ENCODE results near the gene PLPP4. TPM values are rescaled to one million over a fixed set of nuclear protein-coding genes. Genes with fewer than 3 reads are reported as not detected.
A peak's percentile ranks its signal among the peaks of the same experiment; 100 is the strongest.

The PLPP4 gene
- total and polyA plus RNA-seq, 2 experiments from 2014 or later: 0.74 to 1.0 TPM

DNA sequence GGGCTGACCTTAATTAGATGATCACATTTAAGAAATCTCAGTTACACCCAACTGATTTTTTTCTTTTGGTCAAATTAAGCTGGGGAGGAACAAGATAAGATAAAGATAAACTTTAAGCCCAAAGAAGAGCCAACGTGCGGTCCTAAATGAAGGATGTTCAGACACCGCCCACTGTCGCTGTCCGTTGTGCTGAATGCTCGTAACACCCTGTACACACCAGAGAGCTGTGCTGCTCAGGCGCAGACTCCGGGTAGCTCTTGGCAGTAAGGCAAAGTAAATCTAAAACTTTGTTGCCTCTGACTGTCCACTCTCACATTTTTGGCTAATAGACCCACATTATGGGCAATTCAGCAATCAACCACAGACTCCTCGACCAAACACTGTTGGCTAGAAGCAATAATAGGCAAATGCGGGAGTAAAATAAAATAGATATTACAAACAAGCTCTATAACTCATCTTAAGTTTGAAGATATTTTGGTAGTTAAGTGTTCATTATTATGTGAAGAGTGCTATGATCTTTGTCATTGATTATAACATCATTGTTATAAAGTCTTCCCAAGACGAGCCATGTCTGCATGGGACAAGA is 57.1 kb downstream of the PLPP4 start:
- H3K36me3 ChIP-seq: no peaks in the 10 kb centered on the region
- no peaks in the 10 kb centered on the region for H3K9me3 ChIP-seq (ENCODE audit: low read depth)
- TF ChIP-seq, protein P1, sequence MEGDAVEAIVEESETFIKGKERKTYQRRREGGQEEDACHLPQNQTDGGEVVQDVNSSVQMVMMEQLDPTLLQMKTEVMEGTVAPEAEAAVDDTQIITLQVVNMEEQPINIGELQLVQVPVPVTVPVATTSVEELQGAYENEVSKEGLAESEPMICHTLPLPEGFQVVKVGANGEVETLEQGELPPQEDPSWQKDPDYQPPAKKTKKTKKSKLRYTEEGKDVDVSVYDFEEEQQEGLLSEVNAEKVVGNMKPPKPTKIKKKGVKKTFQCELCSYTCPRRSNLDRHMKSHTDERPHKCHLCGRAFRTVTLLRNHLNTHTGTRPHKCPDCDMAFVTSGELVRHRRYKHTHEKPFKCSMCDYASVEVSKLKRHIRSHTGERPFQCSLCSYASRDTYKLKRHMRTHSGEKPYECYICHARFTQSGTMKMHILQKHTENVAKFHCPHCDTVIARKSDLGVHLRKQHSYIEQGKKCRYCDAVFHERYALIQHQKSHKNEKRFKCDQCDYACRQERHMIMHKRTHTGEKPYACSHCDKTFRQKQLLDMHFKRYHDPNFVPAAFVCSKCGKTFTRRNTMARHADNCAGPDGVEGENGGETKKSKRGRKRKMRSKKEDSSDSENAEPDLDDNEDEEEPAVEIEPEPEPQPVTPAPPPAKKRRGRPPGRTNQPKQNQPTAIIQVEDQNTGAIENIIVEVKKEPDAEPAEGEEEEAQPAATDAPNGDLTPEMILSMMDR (IDR thresholded peaks at IDR 0.05; ENCODE audit: low read depth, low read length): no peak
- H3K27ac ChIP-seq: no peak overlapping the region
- H3K4me1 ChIP-seq (ENCODE audit: low read depth): no peaks in the 10 kb centered on the region
- peak; percentile 44 to 86 for DNase-seq (ENCODE audit: low read depth in 1 of 2, low spot score in 1 of 2)
- H3K27me3 ChIP-seq: no peaks in the 10 kb centered on the region
- no peak overlapping the region for H3K4me3 ChIP-seq

DNA sequence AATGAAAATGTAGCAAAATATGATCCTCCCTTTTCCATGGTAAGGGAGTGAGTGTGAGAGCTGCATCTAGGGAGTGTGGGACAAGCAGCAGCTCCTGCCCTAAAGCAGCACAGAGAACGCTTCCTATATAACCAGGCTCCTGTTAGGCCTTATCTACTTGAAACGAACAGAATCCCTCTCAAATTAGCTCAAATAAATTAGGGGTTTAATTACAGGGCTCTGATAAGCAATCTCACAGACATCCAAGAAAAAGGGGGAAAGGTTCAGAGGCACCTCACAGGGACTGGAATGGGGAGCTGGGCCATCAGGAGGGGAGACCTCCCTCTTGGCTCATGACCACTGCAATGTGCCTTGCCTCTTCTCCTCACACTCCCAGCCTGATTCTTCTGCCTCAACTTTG is 57.9 kb downstream of the PLPP4 start:
- TF ChIP-seq, protein P1 (IDR thresholded peaks at IDR 0.05; ENCODE audit: low read depth, low read length): no peak
- Histone ChIP-seq H3K4me3 (no peak overlapping the region), H3K9me3 (ENCODE audit: low read depth) (no peaks in the 10 kb centered on the region), H3K4me1 (ENCODE audit: low read depth) (no peaks in the 10 kb centered on the region), H3K36me3 (no peaks in the 10 kb centered on the region), H3K27ac (no peak overlapping the region), H3K27me3 (no peaks in the 10 kb centered on the region)
- no peak for DNase-seq (ENCODE audit: low read depth in 1 of 2, low spot score in 1 of 2)

DNA sequence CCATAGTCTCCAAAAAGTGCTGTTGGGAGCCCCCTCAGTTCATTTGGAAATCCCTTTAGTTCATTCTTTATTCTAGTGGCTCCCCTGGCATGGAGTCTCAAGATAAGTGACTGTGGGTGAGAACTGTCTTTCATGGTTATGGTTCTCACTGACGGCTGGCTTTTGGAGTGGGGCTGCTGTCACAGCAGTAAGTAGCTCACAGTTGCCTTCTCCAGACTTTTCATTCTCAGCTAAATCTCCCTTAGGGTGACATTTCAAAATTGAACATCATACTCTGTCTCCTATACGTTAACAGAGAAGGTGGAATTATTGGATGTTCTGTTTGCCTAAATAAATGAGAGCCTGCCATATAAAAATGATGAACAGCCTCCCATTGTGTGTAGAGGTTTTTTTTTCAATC is 58.7 kb downstream of the PLPP4 start:
- TF ChIP-seq, protein P1 (IDR thresholded peaks at IDR 0.05; ENCODE audit: low read depth, low read length): no peak
- no peak overlapping the region for H3K4me3 ChIP-seq

DNA sequence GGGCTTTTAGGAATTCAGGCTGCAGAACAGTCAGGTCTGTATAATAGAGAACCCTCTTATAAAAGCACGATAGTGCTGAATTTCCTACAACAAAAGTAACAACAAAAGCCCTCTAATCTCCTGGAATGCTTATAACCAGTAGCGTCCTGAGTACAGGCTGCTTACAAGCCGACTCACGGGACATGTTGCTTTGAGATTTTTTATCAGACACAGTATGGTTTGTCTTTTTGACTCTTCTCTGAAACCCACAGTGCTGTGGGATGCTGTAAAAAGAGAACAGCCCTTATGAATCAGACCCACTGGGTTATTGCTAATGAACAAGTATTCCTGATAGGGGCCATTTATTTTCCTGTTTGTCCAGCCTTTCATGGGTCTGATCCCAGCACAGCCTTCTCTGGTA is 59.4 kb downstream of the PLPP4 start:
- no peaks in the 10 kb centered on the region for H3K36me3 ChIP-seq
- TF ChIP-seq, protein P1 (IDR thresholded peaks at IDR 0.05; ENCODE audit: low read depth, low read length): no peak
- no peaks in the 10 kb centered on the region for H3K4me1 ChIP-seq (ENCODE audit: low read depth)
- DNase-seq (ENCODE audit: low read depth in 1 of 2, low spot score in 1 of 2): no peak
- no peak overlapping the region for H3K4me3 ChIP-seq
- no peaks in the 10 kb centered on the region for H3K9me3 ChIP-seq (ENCODE audit: low read depth)
- no peaks in the 10 kb centered on the region for H3K27me3 ChIP-seq
- H3K27ac ChIP-seq: no peak overlapping the region

More for the DNA sequence above, 58.7 kb downstream of the PLPP4 start:
- Histone ChIP-seq H3K36me3 (no peaks in the 10 kb centered on the region), H3K9me3 (ENCODE audit: low read depth) (no peaks in the 10 kb centered on the region), H3K27me3 (no peaks in the 10 kb centered on the region), H3K27ac (no peak overlapping the region), H3K4me1 (ENCODE audit: low read depth) (no peaks in the 10 kb centered on the region)
- no peak for DNase-seq (ENCODE audit: low read depth in 1 of 2, low spot score in 1 of 2)

DNA sequence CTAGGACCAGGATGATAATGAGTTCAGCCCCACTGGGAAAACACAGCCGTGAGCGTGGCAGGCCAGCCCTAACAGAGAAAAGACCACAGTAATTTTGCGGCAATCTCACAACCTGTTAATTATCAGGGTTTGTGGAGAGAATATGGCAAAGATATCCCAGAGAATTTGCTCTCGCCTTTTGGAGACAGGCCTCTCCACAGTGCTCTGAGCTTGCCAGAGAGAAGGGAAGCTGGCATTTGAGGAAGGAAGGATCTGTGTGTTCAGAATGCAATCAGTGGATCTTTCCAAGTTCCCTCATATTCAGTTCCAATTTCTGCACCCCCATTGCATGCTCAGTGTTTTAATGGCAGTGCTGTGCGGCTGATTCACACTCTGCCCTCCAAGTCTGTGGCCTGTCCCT is 60.2 kb downstream of the PLPP4 start:
- Histone ChIP-seq H3K4me1 (ENCODE audit: low read depth) (no peaks in the 10 kb centered on the region), H3K27ac (no peak overlapping the region), H3K27me3 (no peaks in the 10 kb centered on the region), H3K9me3 (ENCODE audit: low read depth) (no peaks in the 10 kb centered on the region), H3K36me3 (no peaks in the 10 kb centered on the region), H3K4me3 (no peak overlapping the region)
- TF ChIP-seq, protein P1 (IDR thresholded peaks at IDR 0.05; ENCODE audit: low read depth, low read length): no peak
- no peak for DNase-seq (ENCODE audit: low read depth in 1 of 2, low spot score in 1 of 2)

All from cardiac muscle cell (in vitro differentiated cells and primary cell).